GM18499 (cell line): ENCODE measurements around the gene SLC1A7.
"Not testable (repeated sequence)": the region's sequence is repeated elsewhere in the genome, so short reads cannot be mapped to it uniquely, and the experiment has no call there.

Experiments
- ATAC-seq: cut with Tn5 transposase; IDR thresholded peaks from one replicate; pipeline ENCODE4 v1.9.1; 2021; ENCODE audit warnings: moderate number of reproducible peaks; ENCODE audit not compliant: insufficient read depth, unreplicated experiment

Gene SLC1A7

GRCh38 chr1:53142226-53142853 lies at the start of gene SLC1A7:
TSS of gene SLC1A7 (minus strand) at chr1:53142638. CDS start at chr1:53142449, 189 bp downstream.
- no peak for ATAC-seq

- no peak for ATAC-seq
Measured at GRCh38 chr1:53190210-53190611, 47.8 kb upstream of the SLC1A7 start.

- no peak for ATAC-seq
Measured at GRCh38 chr1:53189061-53189460, 46.6 kb upstream of the SLC1A7 start.

- no peak for ATAC-seq
Measured at GRCh38 chr1:53188099-53188498, 45.7 kb upstream of the SLC1A7 start.

- ATAC-seq: no peak
Measured at GRCh38 chr1:53187401-53187800, 45.0 kb upstream of the SLC1A7 start.

GRCh38 chr1:53186533-53186932 lies 44.1 kb upstream of the SLC1A7 start:
- ATAC-seq: no peak

- ATAC-seq: not testable (repeated sequence)
Measured at GRCh38 chr1:53185955-53186297, 43.5 kb upstream of the SLC1A7 start.

GRCh38 chr1:53183095-53183990 lies 40.9 kb upstream of the SLC1A7 start:
- ATAC-seq: no peak

GRCh38 chr1:53182716-53183094 lies 40.3 kb upstream of the SLC1A7 start:
- ATAC-seq: no peak

GRCh38 chr1:53182111-53182593 lies 39.7 kb upstream of the SLC1A7 start:
- ATAC-seq: no peak

GRCh38 chr1:53180951-53181350 lies 38.5 kb upstream of the SLC1A7 start:
- no peak for ATAC-seq

GRCh38 chr1:53180226-53180625 lies 37.8 kb upstream of the SLC1A7 start:
- no peak for ATAC-seq

- ATAC-seq: no peak
Measured at GRCh38 chr1:53176452-53177208, 34.2 kb upstream of the SLC1A7 start.

GRCh38 chr1:53174971-53175913 lies 32.8 kb upstream of the SLC1A7 start:
- ATAC-seq: no peak

- no peak for ATAC-seq
Measured at GRCh38 chr1:53172426-53173128, 30.1 kb upstream of the SLC1A7 start.

- ATAC-seq: no peak
Measured at GRCh38 chr1:53166912-53167311, 24.5 kb upstream of the SLC1A7 start.

GRCh38 chr1:53166366-53166765 lies 23.9 kb upstream of the SLC1A7 start:
- ATAC-seq: no peak

- no peak for ATAC-seq
Measured at GRCh38 chr1:53165408-53165961, 23.0 kb upstream of the SLC1A7 start.

GRCh38 chr1:53163291-53163768 lies 20.9 kb upstream of the SLC1A7 start:
- no peak for ATAC-seq
